ENCODE data around the gene ST3GAL4. TPM values are rescaled to one million over a fixed set of nuclear protein-coding genes. Genes with fewer than 3 reads are reported as not detected.
"Not testable (repeated sequence)": the region's sequence is repeated elsewhere in the genome, so short reads cannot be mapped to it uniquely, and the experiment has no call there.

The ST3GAL4 gene
- total and polyA plus RNA-seq, 8 donors: 30.2 to 38.8 (median 34.6) TPM

GRCh38 chr11:126363706-126364248, 8.3 kb downstream of the ST3GAL4 start:
- H3K36me3 ChIP-seq: no peaks in the 10 kb centered on the region
- TF ChIP-seq, protein P1, sequence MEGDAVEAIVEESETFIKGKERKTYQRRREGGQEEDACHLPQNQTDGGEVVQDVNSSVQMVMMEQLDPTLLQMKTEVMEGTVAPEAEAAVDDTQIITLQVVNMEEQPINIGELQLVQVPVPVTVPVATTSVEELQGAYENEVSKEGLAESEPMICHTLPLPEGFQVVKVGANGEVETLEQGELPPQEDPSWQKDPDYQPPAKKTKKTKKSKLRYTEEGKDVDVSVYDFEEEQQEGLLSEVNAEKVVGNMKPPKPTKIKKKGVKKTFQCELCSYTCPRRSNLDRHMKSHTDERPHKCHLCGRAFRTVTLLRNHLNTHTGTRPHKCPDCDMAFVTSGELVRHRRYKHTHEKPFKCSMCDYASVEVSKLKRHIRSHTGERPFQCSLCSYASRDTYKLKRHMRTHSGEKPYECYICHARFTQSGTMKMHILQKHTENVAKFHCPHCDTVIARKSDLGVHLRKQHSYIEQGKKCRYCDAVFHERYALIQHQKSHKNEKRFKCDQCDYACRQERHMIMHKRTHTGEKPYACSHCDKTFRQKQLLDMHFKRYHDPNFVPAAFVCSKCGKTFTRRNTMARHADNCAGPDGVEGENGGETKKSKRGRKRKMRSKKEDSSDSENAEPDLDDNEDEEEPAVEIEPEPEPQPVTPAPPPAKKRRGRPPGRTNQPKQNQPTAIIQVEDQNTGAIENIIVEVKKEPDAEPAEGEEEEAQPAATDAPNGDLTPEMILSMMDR (IDR thresholded peaks at IDR 0.05): no peak
- H3K27me3 ChIP-seq: no peaks in the 10 kb centered on the region
- H3K9me3 ChIP-seq: no peaks in the 10 kb centered on the region
- no peak overlapping the region for H3K4me3 ChIP-seq
- H3K27ac ChIP-seq: no peak overlapping the region
- intact Hi-C loops (cut with DNase I): no loop called here
- H3K4me1 ChIP-seq: peaks cover 3 to 37% of the 10 kb centered on the region in 2 donors
- ATAC-seq (no peak), DNase-seq (no peak)

DNA sequence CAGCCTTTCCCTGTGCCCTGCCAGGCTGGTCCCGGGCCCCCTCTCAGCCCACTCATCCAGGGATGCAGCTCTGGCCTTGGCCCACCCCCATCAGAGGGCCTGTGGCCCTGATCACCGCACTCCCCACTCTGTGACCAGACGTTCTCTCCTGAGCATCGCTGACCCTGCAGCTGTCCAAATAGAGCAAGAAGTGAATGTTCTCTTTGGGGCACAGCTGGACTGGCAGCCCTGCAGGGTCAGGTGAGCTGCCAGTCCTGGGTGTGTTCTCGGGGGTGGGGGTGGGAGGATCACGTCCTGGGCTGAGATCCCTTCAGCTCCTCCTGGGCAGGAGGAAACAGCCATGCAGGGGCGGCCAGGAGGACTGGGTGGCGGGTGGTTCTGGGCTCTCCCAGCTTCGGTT, 9.2 kb downstream of the ST3GAL4 start:
- H3K27ac ChIP-seq; intact Hi-C loops (cut with DNase I); H3K9me3 ChIP-seq; H3K4me3 ChIP-seq; H3K27me3 ChIP-seq; H3K36me3 ChIP-seq; DNase-seq: not testable (repeated sequence)
- peak; percentile 6 for ATAC-seq
- peaks cover 3 to 44% of the 10 kb centered on the region in 2 donors for H3K4me1 ChIP-seq

- H3K27ac ChIP-seq; intact Hi-C loops (cut with DNase I); H3K4me3 ChIP-seq; H3K36me3 ChIP-seq; H3K9me3 ChIP-seq; H3K27me3 ChIP-seq: not testable (repeated sequence)
- H3K4me1 ChIP-seq: peaks cover 0 to 47% of the 10 kb centered on the region in 2 donors
- ATAC-seq: peak; percentile 52
- DNase-seq: peak in 2 of 4 donors; percentile 16 to 59
Measured at GRCh38 chr11:126365508-126365907, 10.0 kb downstream of the ST3GAL4 start.

GRCh38 chr11:126366064-126366822, 10.8 kb downstream of the ST3GAL4 start:
- Histone ChIP-seq H3K36me3 (no peaks in the 10 kb centered on the region), H3K4me1 (peaks cover 0 to 47% of the 10 kb centered on the region in 2 donors), H3K27ac (no peak overlapping the region), H3K27me3 (no peaks in the 10 kb centered on the region), H3K4me3 (no peak overlapping the region), H3K9me3 (no peaks in the 10 kb centered on the region)
- DNase-seq (peak in 1 of 4 donors; percentile 30), ATAC-seq (peak; percentile 54)
- intact Hi-C loops (cut with DNase I): no loop called here
- TF ChIP-seq, protein P1 (IDR thresholded peaks at IDR 0.05): no peak

- intact Hi-C loops (cut with DNase I); DNase-seq; H3K4me3 ChIP-seq; H3K27me3 ChIP-seq; H3K9me3 ChIP-seq; ATAC-seq; H3K27ac ChIP-seq; H3K36me3 ChIP-seq: not testable (repeated sequence)
- H3K4me1 ChIP-seq: peaks cover 0 to 47% of the 10 kb centered on the region in 2 donors
Measured at GRCh38 chr11:126366823-126367654, 11.6 kb downstream of the ST3GAL4 start.

DNA sequence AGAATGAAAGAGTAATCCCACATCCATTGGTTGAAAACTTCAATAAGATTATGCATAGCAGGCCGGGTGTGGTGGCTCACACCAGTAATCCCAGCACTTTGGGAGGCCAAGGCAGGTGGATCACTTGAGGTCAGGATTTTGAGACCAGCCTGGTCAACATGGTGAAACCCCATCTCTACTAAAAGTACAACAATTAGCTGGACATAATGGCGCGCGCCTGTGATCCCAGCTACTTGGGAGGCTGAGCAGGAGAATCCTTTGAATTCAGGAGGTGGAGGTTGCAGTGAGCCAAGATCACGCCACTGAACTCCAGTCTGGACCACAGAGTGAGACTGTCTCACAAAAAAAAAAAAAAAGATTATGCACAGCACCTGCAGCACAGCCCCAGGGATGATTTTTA, 12.3 kb downstream of the ST3GAL4 start:
- intact Hi-C loops (cut with DNase I); H3K4me3 ChIP-seq; H3K27me3 ChIP-seq; DNase-seq; H3K9me3 ChIP-seq; ATAC-seq; H3K36me3 ChIP-seq: not testable (repeated sequence)
- H3K27ac ChIP-seq: peak overlapping the region in 1 of 2 donors; percentile 76
- H3K4me1 ChIP-seq: peaks cover 0 to 47% of the 10 kb centered on the region in 2 donors

DNA sequence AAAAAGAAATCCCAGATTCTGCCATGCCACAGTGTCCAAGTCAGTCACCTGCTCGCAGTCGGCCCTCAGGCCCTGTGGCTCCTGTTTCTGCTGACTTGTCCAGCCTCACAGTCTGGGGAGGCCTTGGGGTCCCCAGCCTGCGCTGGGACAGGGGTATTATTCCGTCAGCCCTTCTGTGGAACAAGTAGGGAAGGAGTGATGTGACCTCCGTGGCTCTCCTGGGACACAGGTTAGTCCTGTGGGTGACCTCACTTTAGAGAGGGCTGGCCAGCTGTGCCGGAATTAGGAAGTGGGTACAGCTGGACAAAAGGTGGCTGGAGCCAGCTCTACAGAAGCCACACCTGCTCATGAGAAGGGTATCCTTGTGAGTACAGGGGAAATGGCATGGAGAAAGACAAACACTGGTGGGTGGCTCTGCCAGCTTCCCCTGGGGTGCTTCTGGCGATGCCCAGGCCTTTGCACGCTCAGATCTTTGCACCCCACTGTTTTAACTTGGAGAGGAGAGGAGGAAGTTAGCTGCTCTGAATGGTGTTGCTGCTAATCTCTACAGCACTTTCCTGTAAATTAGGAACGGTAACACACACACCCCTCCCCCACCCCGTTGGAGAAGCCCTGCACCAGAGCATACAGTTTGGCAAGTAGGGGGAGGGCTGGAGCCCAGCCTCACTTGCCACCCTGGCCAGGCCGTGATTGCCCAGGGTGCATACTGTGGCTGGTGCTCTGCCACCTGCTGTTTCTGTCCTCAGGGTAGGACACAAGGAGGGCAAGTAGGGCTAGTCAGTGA, 13.0 kb downstream of the ST3GAL4 start:
- H3K27ac ChIP-seq: peak overlapping the region in 1 of 2 donors; percentile 76
- peak; percentile 12 for ATAC-seq

More for the DNA sequence above, 13.0 kb downstream of the ST3GAL4 start:
- H3K9me3 ChIP-seq; H3K4me3 ChIP-seq; H3K36me3 ChIP-seq; intact Hi-C loops (cut with DNase I); DNase-seq; H3K27me3 ChIP-seq: not testable (repeated sequence)
- H3K4me1 ChIP-seq: peaks cover 0 to 53% of the 10 kb centered on the region in 2 donors

All from left lung (tissue), 10 donors.